NCI-H1417 treated with DMSO at 0.1 percent for 48 hours (cell line): ENCODE data around the gene PLA2G3.
"Not testable (repeated sequence)": the region's sequence is repeated elsewhere in the genome, so short reads cannot be mapped to it uniquely, and the experiment has no call there.

ENCODE experiments used
- DNase-seq: peaks from one replicate; lab custom pipeline; 2025; lab: John Stamatoyannopoulos, UW

Gene PLA2G3

GRCh38 chr22:31122532-31123291, 17.6 kb downstream of the PLA2G3 start, which contains the start of gene INPP5J:
Gene INPP5J (plus strand): TSS chr22:31122966. CDS start chr22:31123015, 49 bp downstream.
- no peak for DNase-seq

- no peak for DNase-seq
Measured at GRCh38 chr22:31122196-31122531, 18.1 kb downstream of the PLA2G3 start.

GRCh38 chr22:31121403-31121802, 18.9 kb downstream of the PLA2G3 start:
- DNase-seq: no peak

GRCh38 chr22:31120642-31121041, 19.7 kb downstream of the PLA2G3 start:
- DNase-seq: no peak

- no peak for DNase-seq
Measured at GRCh38 chr22:31120230-31120629, 20.1 kb downstream of the PLA2G3 start.

GRCh38 chr22:31119026-31119717, 21.1 kb downstream of the PLA2G3 start:
- no peak for DNase-seq

GRCh38 chr22:31118046-31118820, 22.1 kb downstream of the PLA2G3 start:
- no peak for DNase-seq

- not testable (repeated sequence) for DNase-seq
Measured at GRCh38 chr22:31112547-31113091, 27.7 kb downstream of the PLA2G3 start.

GRCh38 chr22:31107894-31108218, 32.5 kb downstream of the PLA2G3 start:
- DNase-seq: no peak

- no peak for DNase-seq
Measured at GRCh38 chr22:31107178-31107893, 33.0 kb downstream of the PLA2G3 start, which contains the start of gene SELENOM. Gene SELENOM (minus strand): TSS chr22:31107568. CDS start chr22:31107505, 63 bp downstream.

- no peak for DNase-seq
Measured at GRCh38 chr22:31106731-31107177, 33.6 kb downstream of the PLA2G3 start.

GRCh38 chr22:31106001-31106571, 34.2 kb downstream of the PLA2G3 start:
- DNase-seq: no peak

- no peak for DNase-seq
Measured at GRCh38 chr22:31105282-31105929, 34.9 kb downstream of the PLA2G3 start.

GRCh38 chr22:31104869-31105268, 35.4 kb downstream of the PLA2G3 start:
- no peak for DNase-seq

GRCh38 chr22:31103899-31104694, 36.2 kb downstream of the PLA2G3 start:
- DNase-seq: no peak

GRCh38 chr22:31103111-31103510, 37.2 kb downstream of the PLA2G3 start:
- DNase-seq: no peak

- DNase-seq: no peak
Measured at GRCh38 chr22:31102441-31103081, 37.7 kb downstream of the PLA2G3 start.

- no peak for DNase-seq
Measured at GRCh38 chr22:31100762-31101525, 39.4 kb downstream of the PLA2G3 start.
